BE2C (cell line): ENCODE data around the gene ATRN.
"Not testable (repeated sequence)": the region's sequence is repeated elsewhere in the genome, so short reads cannot be mapped to it uniquely, and the experiment has no call there.

Experiments
- DNase-seq: peaks from one replicate; pipeline ENCODE4 v3.0.0-alpha.2; 2020
- H3K27me3 ChIP-seq: fragments of 250-450 bp; sonication (Bioruptor Pico); 2 replicates; pipeline ENCODE4 v1.5.1; 2020; ENCODE audit warnings: mild to moderate bottlenecking
- H3K36me3 ChIP-seq: fragments of 250-450 bp; sonication (Bioruptor Pico); 2 replicates; pipeline ENCODE4 v1.5.1; 2020; ENCODE audit warnings: mild to moderate bottlenecking
- H3K4me1 ChIP-seq: fragments of 250-450 bp; sonication (Bioruptor Pico); 2 replicates; pipeline ENCODE4 v1.5.1; 2020
- H3K4me3 ChIP-seq: 2 replicates; pipeline ENCODE4 v1.5.1; 2011; ENCODE audit warnings: low read depth, low read length
- H3K9me3 ChIP-seq: fragments of 250-450 bp; sonication (Bioruptor Pico); 2 replicates; pipeline ENCODE4 v1.5.1; 2020
- CTCF ChIP-seq: IDR thresholded peaks from 2 replicates; pipeline ENCODE4 v1.5.1; 2012; ENCODE audit warnings: mild to moderate bottlenecking, low read depth, low read length

ATRN gene

GRCh38 chr20:3514012-3514642, 43.3 kb downstream of the ATRN start:
- DNase-seq, result no peak
- Histone ChIP-seq H3K9me3 (no peaks in the 10 kb centered on the region; the same call in 1 of the 2 replicates), H3K4me3 (no peak overlapping the region), H3K36me3 (no peaks in the 10 kb centered on the region), H3K4me1 (no peaks in the 10 kb centered on the region), H3K27me3 (no peaks in the 10 kb centered on the region)
- no peak for TF ChIP-seq CTCF

- DNase-seq, result no peak
- Histone ChIP-seq H3K36me3 (no peaks in the 10 kb centered on the region), H3K9me3 (no peaks in the 10 kb centered on the region; the same call in 1 of the 2 replicates), H3K4me1 (no peaks in the 10 kb centered on the region), H3K4me3 (no peak overlapping the region), H3K27me3 (no peaks in the 10 kb centered on the region)
- no peak for TF ChIP-seq CTCF
Measured at GRCh38 chr20:3515379-3516170, 44.8 kb downstream of the ATRN start.

- Histone ChIP-seq H3K36me3 (no peaks in the 10 kb centered on the region), H3K4me1 (no peaks in the 10 kb centered on the region), H3K4me3 (no peak overlapping the region), H3K27me3 (no peaks in the 10 kb centered on the region), H3K9me3 (no peaks in the 10 kb centered on the region)
- TF ChIP-seq CTCF, result no peak
- no peak for DNase-seq
Measured at GRCh38 chr20:3521852-3522740, 51.3 kb downstream of the ATRN start.

GRCh38 chr20:3524696-3525095, 53.9 kb downstream of the ATRN start:
- H3K4me1 ChIP-seq, H3K4me3 ChIP-seq, DNase-seq, H3K9me3 ChIP-seq, H3K36me3 ChIP-seq, H3K27me3 ChIP-seq: not testable (repeated sequence)

- Histone ChIP-seq H3K9me3 (no peaks in the 10 kb centered on the region), H3K4me1 (no peaks in the 10 kb centered on the region), H3K4me3 (no peak overlapping the region), H3K36me3 (no peaks in the 10 kb centered on the region), H3K27me3 (no peaks in the 10 kb centered on the region)
- DNase-seq, result no peak
- no peak for TF ChIP-seq CTCF
Measured at GRCh38 chr20:3532089-3532615, 61.3 kb downstream of the ATRN start.

- H3K27me3 ChIP-seq, H3K4me3 ChIP-seq, H3K4me1 ChIP-seq, H3K36me3 ChIP-seq, DNase-seq, H3K9me3 ChIP-seq: not testable (repeated sequence)
Measured at GRCh38 chr20:3537733-3538132, 66.9 kb downstream of the ATRN start.
